Measurements from ENCODE around the gene IPO4. TPM values are rescaled to one million over a fixed set of nuclear protein-coding genes. Genes with fewer than 3 reads are reported as not detected.

IPO4 gene
- total RNA-seq, 2 donors from 2014 or later, result 56.3 to 67.4 TPM

DNA sequence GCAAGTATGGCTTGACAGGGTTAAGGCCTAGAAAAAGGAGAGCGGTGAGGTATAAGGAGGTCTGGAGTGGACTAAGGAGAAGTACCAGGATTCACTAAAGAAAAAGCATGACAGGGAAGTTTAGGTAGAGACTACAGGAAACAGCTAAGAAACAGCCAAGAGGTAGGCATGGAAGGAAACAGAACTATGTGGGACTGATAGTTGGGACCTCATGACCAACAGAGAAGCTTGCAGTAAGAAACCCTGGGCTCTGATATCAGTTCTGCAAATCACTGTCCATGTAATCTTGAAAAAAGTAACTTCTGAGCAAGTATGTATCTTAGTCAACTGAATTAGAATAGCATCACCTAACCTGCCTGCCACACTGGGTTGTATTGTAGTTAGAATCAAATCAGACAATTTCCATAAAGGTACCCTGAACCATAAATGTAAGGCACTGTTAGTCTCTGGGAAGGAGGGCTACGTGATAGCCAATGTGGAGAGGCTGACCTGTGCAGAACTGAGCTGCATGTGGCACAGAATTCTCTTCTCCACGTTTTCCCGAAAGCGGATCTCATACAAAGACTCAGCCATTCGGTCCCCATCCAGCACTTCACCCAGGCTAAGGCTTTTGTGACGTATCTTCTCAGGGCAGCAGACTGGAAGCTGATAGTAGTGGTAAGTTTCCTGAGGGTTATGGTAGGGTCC, 5.7 kb upstream of the IPO4 start:
- TF ChIP-seq, protein P1, sequence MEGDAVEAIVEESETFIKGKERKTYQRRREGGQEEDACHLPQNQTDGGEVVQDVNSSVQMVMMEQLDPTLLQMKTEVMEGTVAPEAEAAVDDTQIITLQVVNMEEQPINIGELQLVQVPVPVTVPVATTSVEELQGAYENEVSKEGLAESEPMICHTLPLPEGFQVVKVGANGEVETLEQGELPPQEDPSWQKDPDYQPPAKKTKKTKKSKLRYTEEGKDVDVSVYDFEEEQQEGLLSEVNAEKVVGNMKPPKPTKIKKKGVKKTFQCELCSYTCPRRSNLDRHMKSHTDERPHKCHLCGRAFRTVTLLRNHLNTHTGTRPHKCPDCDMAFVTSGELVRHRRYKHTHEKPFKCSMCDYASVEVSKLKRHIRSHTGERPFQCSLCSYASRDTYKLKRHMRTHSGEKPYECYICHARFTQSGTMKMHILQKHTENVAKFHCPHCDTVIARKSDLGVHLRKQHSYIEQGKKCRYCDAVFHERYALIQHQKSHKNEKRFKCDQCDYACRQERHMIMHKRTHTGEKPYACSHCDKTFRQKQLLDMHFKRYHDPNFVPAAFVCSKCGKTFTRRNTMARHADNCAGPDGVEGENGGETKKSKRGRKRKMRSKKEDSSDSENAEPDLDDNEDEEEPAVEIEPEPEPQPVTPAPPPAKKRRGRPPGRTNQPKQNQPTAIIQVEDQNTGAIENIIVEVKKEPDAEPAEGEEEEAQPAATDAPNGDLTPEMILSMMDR (conservative IDR thresholded peaks at IDR 0.05), result no peak
- Histone ChIP-seq H3K9ac (ENCODE audit: extremely low read depth, low read length, poor library complexity, severe bottlenecking) (peak overlapping the region; percentile 93), H3K27ac (ENCODE audit: low read depth, low read length) (no peak overlapping the region), H3K9me3 (ENCODE audit: control insufficient read depth, low read length) (no peaks in the 10 kb centered on the region), H3K4me1 (ENCODE audit: control insufficient read depth, insufficient read depth, low read length) (no peaks in the 10 kb centered on the region), H3K4me3 (ENCODE audit: low read length) (peak overlapping the region; percentile 91), H3K27me3 (ENCODE audit: control insufficient read depth, insufficient read depth, low read length, poor library complexity, severe bottlenecking) (no peaks in the 10 kb centered on the region), H3K36me3 (ENCODE audit: control insufficient read depth, insufficient read depth, low read length) (peaks cover 43% of the 10 kb centered on the region)
- Mint-ChIP-seq H3K4me3 (peak overlapping the region; percentile 77), H3K27ac (no peak overlapping the region), H3K9me3 (no peaks in the 10 kb centered on the region), H3K27me3 (ENCODE audit: insufficient read depth) (no peaks in the 10 kb centered on the region), H3K4me1 (peaks cover 8% of the 10 kb centered on the region), H3K36me3 (ENCODE audit: low read depth) (peaks cover 44% of the 10 kb centered on the region)
- WGBS, 2 experiments (ENCODE audit: insufficient coverage in 1 of 2, insufficient read length in 1 of 2), result 97 to 100% methylated on average over 2 to 7 of the region's 7 CpGs
- no peak for DNase-seq

DNA sequence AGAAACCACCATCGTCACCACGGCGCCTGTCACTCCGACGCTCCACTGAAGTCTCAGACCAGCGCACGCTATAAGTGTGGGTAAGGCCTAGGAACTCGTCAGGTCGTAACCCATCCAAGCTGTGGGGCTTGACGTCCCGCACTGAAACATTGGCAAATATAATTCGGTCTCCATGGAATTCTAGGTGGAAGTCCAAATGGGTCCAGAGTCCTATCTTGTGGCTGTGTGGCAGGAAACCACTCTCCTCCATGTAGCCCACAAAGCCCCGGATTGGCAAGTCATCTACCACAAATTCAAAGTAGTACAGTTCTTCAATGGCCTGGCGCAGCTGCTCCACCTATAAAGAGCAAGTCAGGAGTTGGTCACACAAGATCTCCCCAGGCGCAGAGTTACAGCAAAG, 4.3 kb upstream of the IPO4 start:
- H3K4me3 ChIP-seq (ENCODE audit: low read length), result no peak overlapping the region
- peaks cover 35% of the 10 kb centered on the region for H3K36me3 Mint-ChIP-seq (ENCODE audit: low read depth)
- H3K9ac ChIP-seq (ENCODE audit: extremely low read depth, low read length, poor library complexity, severe bottlenecking), result no peak overlapping the region
- H3K27me3 Mint-ChIP-seq (ENCODE audit: insufficient read depth), result no peaks in the 10 kb centered on the region
- no peak overlapping the region for H3K4me3 Mint-ChIP-seq
- TF ChIP-seq, protein P1 (conservative IDR thresholded peaks at IDR 0.05), result no peak
- 97 to 98% methylated on average over 14 to 15 of the region's 15 CpGs for WGBS, 2 experiments (ENCODE audit: insufficient coverage in 1 of 2, insufficient read length in 1 of 2)
- H3K27ac Mint-ChIP-seq, result no peak overlapping the region
- H3K9me3 ChIP-seq (ENCODE audit: control insufficient read depth, low read length), result no peaks in the 10 kb centered on the region
- no peaks in the 10 kb centered on the region for H3K4me1 ChIP-seq (ENCODE audit: control insufficient read depth, insufficient read depth, low read length)
- H3K4me1 Mint-ChIP-seq, result peaks cover 9% of the 10 kb centered on the region
- DNase-seq, result no peak
- no peaks in the 10 kb centered on the region for H3K9me3 Mint-ChIP-seq
- peaks cover 39% of the 10 kb centered on the region for H3K36me3 ChIP-seq (ENCODE audit: control insufficient read depth, insufficient read depth, low read length)
- no peak overlapping the region for H3K27ac ChIP-seq (ENCODE audit: low read depth, low read length)
- no peaks in the 10 kb centered on the region for H3K27me3 ChIP-seq (ENCODE audit: control insufficient read depth, insufficient read depth, low read length, poor library complexity, severe bottlenecking)

DNA sequence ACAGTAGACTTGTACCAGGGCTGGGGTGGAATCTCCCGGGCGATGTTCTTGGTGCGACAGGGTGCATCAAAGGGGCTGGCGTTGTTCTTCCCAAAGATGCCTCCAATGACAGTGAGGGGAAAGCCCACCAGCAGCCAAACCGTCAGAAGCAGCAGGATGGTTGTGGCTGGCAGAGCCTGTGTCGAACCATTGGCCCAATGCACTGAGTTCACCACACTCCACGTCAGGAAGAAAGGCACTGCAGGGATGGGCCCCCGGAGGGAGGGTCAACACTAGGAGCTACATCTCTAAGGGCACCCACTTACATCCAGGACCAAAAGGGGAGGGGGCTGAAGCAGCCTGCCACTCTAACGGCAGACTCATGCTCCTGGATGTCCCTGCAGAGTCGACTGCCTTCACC, 1.8 kb upstream of the IPO4 start:
- TF ChIP-seq, protein P1 (conservative IDR thresholded peaks at IDR 0.05), result no peak
- Mint-ChIP-seq H3K4me3 (no peak overlapping the region), H3K4me1 (peaks cover 6% of the 10 kb centered on the region), H3K36me3 (ENCODE audit: low read depth) (peaks cover 50% of the 10 kb centered on the region), H3K9me3 (no peaks in the 10 kb centered on the region), H3K27me3 (ENCODE audit: insufficient read depth) (no peaks in the 10 kb centered on the region), H3K27ac (no peak overlapping the region)
- Histone ChIP-seq H3K9me3 (ENCODE audit: control insufficient read depth, low read length) (no peaks in the 10 kb centered on the region), H3K4me3 (ENCODE audit: low read length) (no peak overlapping the region), H3K9ac (ENCODE audit: extremely low read depth, low read length, poor library complexity, severe bottlenecking) (no peak overlapping the region), H3K4me1 (ENCODE audit: control insufficient read depth, insufficient read depth, low read length) (no peaks in the 10 kb centered on the region), H3K27me3 (ENCODE audit: control insufficient read depth, insufficient read depth, low read length, poor library complexity, severe bottlenecking) (no peaks in the 10 kb centered on the region), H3K27ac (ENCODE audit: low read depth, low read length) (no peak overlapping the region), H3K36me3 (ENCODE audit: control insufficient read depth, insufficient read depth, low read length) (peaks cover 62% of the 10 kb centered on the region)
- no peak for DNase-seq
- 94 to 95% methylated on average over 6 to 9 of the region's 10 CpGs for WGBS, 2 experiments (ENCODE audit: insufficient coverage in 1 of 2, insufficient read length in 1 of 2)

All from endodermal cell (in vitro differentiated cells).